ENCODE data around the gene COLEC12. TPM values are rescaled to one million over a fixed set of nuclear protein-coding genes. Genes with fewer than 3 reads are reported as not detected.
A peak's percentile ranks its signal among the peaks of the same experiment; 100 is the strongest.
"Not testable (repeated sequence)": the region's sequence is repeated elsewhere in the genome, so short reads cannot be mapped to it uniquely, and the experiment has no call there.

COLEC12 gene
- total RNA-seq, 1 donor from 2014 or later = 157 TPM

GRCh38 chr18:406677-407076 is 93.8 kb downstream of the COLEC12 start:
- Mint-ChIP-seq H3K27ac (ENCODE audit: unreplicated experiment) (no peak overlapping the region), H3K36me3 (ENCODE audit: low read depth, unreplicated experiment) (peaks cover 46% of the 10 kb centered on the region), H3K4me1 (ENCODE audit: unreplicated experiment) (peaks cover 1% of the 10 kb centered on the region), H3K4me3 (ENCODE audit: unreplicated experiment) (peak overlapping the region; percentile 72), H3K9me3 (ENCODE audit: unreplicated experiment) (peaks cover 7% of the 10 kb centered on the region), H3K27me3 (ENCODE audit: unreplicated experiment) (peaks cover 6% of the 10 kb centered on the region)
- DNase-seq (ENCODE audit: low spot score) = no peak
- TF ChIP-seq CTCF (IDR thresholded peaks at IDR 0.05; ENCODE audit: unreplicated experiment) = no peak

GRCh38 chr18:405006-405405 is 95.5 kb downstream of the COLEC12 start:
- peaks cover 48% of the 10 kb centered on the region for H3K36me3 Mint-ChIP-seq (ENCODE audit: low read depth, unreplicated experiment)
- not testable (repeated sequence) for H3K27ac Mint-ChIP-seq (ENCODE audit: unreplicated experiment); DNase-seq (ENCODE audit: low spot score); H3K9me3 Mint-ChIP-seq (ENCODE audit: unreplicated experiment); H3K4me1 Mint-ChIP-seq (ENCODE audit: unreplicated experiment); H3K27me3 Mint-ChIP-seq (ENCODE audit: unreplicated experiment)
- peak overlapping the region; percentile 80 for H3K4me3 Mint-ChIP-seq (ENCODE audit: unreplicated experiment)

- no peak overlapping the region for H3K27ac Mint-ChIP-seq (ENCODE audit: unreplicated experiment)
- H3K27me3 Mint-ChIP-seq (ENCODE audit: unreplicated experiment) = peaks cover 6% of the 10 kb centered on the region
- peaks cover 7% of the 10 kb centered on the region for H3K9me3 Mint-ChIP-seq (ENCODE audit: unreplicated experiment)
- H3K4me3 Mint-ChIP-seq (ENCODE audit: unreplicated experiment) = no peak overlapping the region
- no peak for TF ChIP-seq CTCF (IDR thresholded peaks at IDR 0.05; ENCODE audit: unreplicated experiment)
- DNase-seq (ENCODE audit: low spot score) = no peak
- no peaks in the 10 kb centered on the region for H3K4me1 Mint-ChIP-seq (ENCODE audit: unreplicated experiment)
- H3K36me3 Mint-ChIP-seq (ENCODE audit: low read depth, unreplicated experiment) = peaks cover 44% of the 10 kb centered on the region
Observed at GRCh38 chr18:404061-404636, 96.4 kb downstream of the COLEC12 start.

- peaks cover 7% of the 10 kb centered on the region for H3K9me3 Mint-ChIP-seq (ENCODE audit: unreplicated experiment)
- no peak for DNase-seq (ENCODE audit: low spot score)
- peaks cover 8% of the 10 kb centered on the region for H3K27me3 Mint-ChIP-seq (ENCODE audit: unreplicated experiment)
- H3K4me3 Mint-ChIP-seq (ENCODE audit: unreplicated experiment) = no peak overlapping the region
- no peak overlapping the region for H3K27ac Mint-ChIP-seq (ENCODE audit: unreplicated experiment)
- TF ChIP-seq CTCF (IDR thresholded peaks at IDR 0.05; ENCODE audit: unreplicated experiment) = no peak
- peaks cover under 1% of the 10 kb centered on the region for H3K4me1 Mint-ChIP-seq (ENCODE audit: unreplicated experiment)
- H3K36me3 Mint-ChIP-seq (ENCODE audit: low read depth, unreplicated experiment) = peaks cover 47% of the 10 kb centered on the region
Observed at GRCh38 chr18:402129-402528, 98.4 kb downstream of the COLEC12 start.

- H3K27ac Mint-ChIP-seq (ENCODE audit: unreplicated experiment) = no peak overlapping the region
- peaks cover 4% of the 10 kb centered on the region for H3K27me3 Mint-ChIP-seq (ENCODE audit: unreplicated experiment)
- no peak for DNase-seq (ENCODE audit: low spot score)
- H3K36me3 Mint-ChIP-seq (ENCODE audit: low read depth, unreplicated experiment) = peaks cover 33% of the 10 kb centered on the region
- TF ChIP-seq CTCF (IDR thresholded peaks at IDR 0.05; ENCODE audit: unreplicated experiment) = no peak
- no peak overlapping the region for H3K4me3 Mint-ChIP-seq (ENCODE audit: unreplicated experiment)
- H3K4me1 Mint-ChIP-seq (ENCODE audit: unreplicated experiment) = peaks cover 3% of the 10 kb centered on the region
- H3K9me3 Mint-ChIP-seq (ENCODE audit: unreplicated experiment) = peaks cover 4% of the 10 kb centered on the region
Observed at GRCh38 chr18:400456-400855, 100.0 kb downstream of the COLEC12 start.

Measured in endothelial cell (in vitro differentiated cells).